Kidney (tissue), 14 donors: Measurements from ENCODE around the gene CSNK1G1. TPM values are rescaled to one million over a fixed set of nuclear protein-coding genes. Genes with fewer than 3 reads are reported as not detected.

Source experiments
- DNase-seq, 5 donors: peaks; one replicate each; pipeline ENCODE4 v3.0.0-alpha.2; 2013 to 2020
- FAIRE-seq: peaks from 2 replicates; lab custom pipeline; 2012; peaks lifted over from hg19 to GRCh38; lab: Jason Lieb, UNC
- H3K27ac ChIP-seq, 2 donors: one replicate each; pipeline ENCODE4 v1.7.0; 2013; ENCODE audit warnings: low read depth in 2 of 2, low read length in 2 of 2, inconsistent platforms in 1 of 2
- H3K27me3 ChIP-seq: one replicate; pipeline ENCODE4 v1.7.1; 2013; ENCODE audit warnings: low read length, inconsistent platforms; ENCODE audit not compliant: control insufficient read depth, insufficient read depth
- H3K36me3 ChIP-seq, 3 donors: one replicate each; pipeline versions ENCODE4 v1.7.0 to v1.7.1; 2013; ENCODE audit warnings: low read length in 3 of 3, control low read depth in 1 of 3, inconsistent platforms in 1 of 3; ENCODE audit not compliant: insufficient read depth in 3 of 3, control insufficient read depth in 2 of 3
- H3K4me1 ChIP-seq, 3 donors: one replicate each; pipeline versions ENCODE4 v1.7.0 to v1.7.1; 2013; ENCODE audit warnings: low read length in 3 of 3, inconsistent platforms in 1 of 3, low read depth in 1 of 3; ENCODE audit not compliant: control insufficient read depth in 2 of 3, insufficient read depth in 2 of 3
- H3K4me3 ChIP-seq, 3 donors: one replicate each; pipeline versions ENCODE4 v1.7.0 to v1.8.1; 2013; ENCODE audit warnings: low read length in 3 of 3, control low read depth in 1 of 3, inconsistent platforms in 1 of 3
- H3K9ac ChIP-seq, 3 donors: one replicate each; pipeline versions ENCODE4 v1.7.0 to v1.7.1; 2013; ENCODE audit warnings: low read length in 3 of 3, control low read depth in 1 of 3, inconsistent platforms in 1 of 3
- H3K9me3 ChIP-seq, 3 donors: one replicate each; pipeline versions ENCODE4 v1.7.0 to v1.7.1; 2013; ENCODE audit warnings: low read length in 3 of 3, control low read depth in 1 of 3, inconsistent platforms in 1 of 3; ENCODE audit not compliant: control insufficient read depth in 2 of 3, insufficient read depth in 1 of 3
- CTCF ChIP-seq: IDR thresholded peaks from 3 replicates; pipeline ENCODE4 v1.5.1; 2012; ENCODE audit warnings: mild to moderate bottlenecking, moderate library complexity, borderline replicate concordance; ENCODE audit not compliant: insufficient read depth; ENCODE audit errors: extremely low read depth
- intact Hi-C: fragments of 100-400 bp; cut with DNase I; formaldehyde crosslinking; loops from one replicate; pipeline ENCODE4 v1.11.1; 2022
- polyA plus RNA-seq: library from polyadenylated mRNA; stranded (reverse); fragments of 350-450 nt; fragmentation: Illumina TruSeq; extraction: RNeasy Lipid Tissue Mini Kit (QIAGEN cat#74804); gene quantifications from one replicate; pipeline ENCODE4 v1.2.3, GENCODE V29; 2014; ENCODE audit warnings: low read depth, low replicate concordance; ENCODE audit not compliant: insufficient read depth
- total RNA-seq: library from RNA; stranded (reverse); fragmentation: NEBNext Ultra II Directional; extraction: Animal tissue kit (Norgen Biotek cat#: 25700); gene quantifications from one replicate; pipeline ENCODE4 v1.2.1, GENCODE V29; 2021
- donor health status: control.
- donor health status: control.
- donor health status: control.
- donor health status: control.
- donor health status: control.
- donor health status: DM: yes; HTN: yes; CAD: no.
- donor health status: Normal renal cell carcinoma (clear cell type).

CSNK1G1 gene
- total and polyA plus RNA-seq, 2 donors from 2014 or later: 5.0 to 25.8 TPM

- Histone ChIP-seq H3K9ac (no peak overlapping the region), H3K9me3 (no peaks in the 10 kb centered on the region), H3K27me3 (no peaks in the 10 kb centered on the region), H3K36me3 (no peaks in the 10 kb centered on the region), H3K27ac (no peak overlapping the region), H3K4me3 (no peak overlapping the region), H3K4me1 (peaks cover 0 to 5% (median 0%) of the 10 kb centered on the region in 3 donors)
- intact Hi-C loops: no loop called here
- no peak for TF ChIP-seq CTCF
- DNase-seq (no peak), FAIRE-seq (no peak)
Observed at GRCh38 chr15:64285871-64286270, 70.1 kb downstream of the CSNK1G1 start.

GRCh38 chr15:64285150-64285549, 70.8 kb downstream of the CSNK1G1 start:
- TF ChIP-seq CTCF: no peak
- no peak for DNase-seq
- H3K4me3 ChIP-seq: no peak overlapping the region
- peaks cover 0 to 5% (median 0%) of the 10 kb centered on the region in 3 donors for H3K4me1 ChIP-seq
- intact Hi-C loops: no loop called here
- no peak for FAIRE-seq
- H3K27ac ChIP-seq: no peak overlapping the region
- no peaks in the 10 kb centered on the region for H3K9me3 ChIP-seq
- H3K9ac ChIP-seq: no peak overlapping the region
- no peaks in the 10 kb centered on the region for H3K36me3 ChIP-seq
- no peaks in the 10 kb centered on the region for H3K27me3 ChIP-seq

GRCh38 chr15:64284042-64284441, 71.9 kb downstream of the CSNK1G1 start:
- no peaks in the 10 kb centered on the region for H3K9me3 ChIP-seq
- no peaks in the 10 kb centered on the region for H3K27me3 ChIP-seq
- H3K4me3 ChIP-seq: no peak overlapping the region
- DNase-seq (no peak), FAIRE-seq (no peak)
- no peaks in the 10 kb centered on the region for H3K36me3 ChIP-seq
- peaks cover 0 to 5% (median 0%) of the 10 kb centered on the region in 3 donors for H3K4me1 ChIP-seq
- no peak overlapping the region for H3K9ac ChIP-seq
- H3K27ac ChIP-seq: no peak overlapping the region
- intact Hi-C loops: no loop called here
- TF ChIP-seq CTCF: no peak

- Histone ChIP-seq H3K27me3 (no peaks in the 10 kb centered on the region), H3K9ac (no peak overlapping the region), H3K4me1 (peaks cover 0 to 5% (median 0%) of the 10 kb centered on the region in 3 donors), H3K4me3 (no peak overlapping the region), H3K36me3 (no peaks in the 10 kb centered on the region), H3K9me3 (no peaks in the 10 kb centered on the region), H3K27ac (no peak overlapping the region)
- no peak for TF ChIP-seq CTCF
- DNase-seq: no peak
- no peak for FAIRE-seq
- intact Hi-C loops: no loop called here
Observed at GRCh38 chr15:64282701-64283100, 73.3 kb downstream of the CSNK1G1 start.
